ENCODE results near the gene SRSF8.
A peak's percentile ranks its signal among the peaks of the same experiment; 100 is the strongest.
"Not testable (repeated sequence)": the region's sequence is repeated elsewhere in the genome, so short reads cannot be mapped to it uniquely, and the experiment has no call there.

Gene SRSF8

GRCh38 chr11:95103701-95104100, 37.0 kb downstream of the SRSF8 start:
- H3K36me3 ChIP-seq = peaks cover 65% of the 10 kb centered on the region
- peaks cover 69% of the 10 kb centered on the region for H4K20me1 ChIP-seq
- H3K9me3 ChIP-seq = no peaks in the 10 kb centered on the region; the same call in 1 of the 2 replicates
- H3K9ac ChIP-seq = no peak overlapping the region
- H3K27me3 ChIP-seq = no peaks in the 10 kb centered on the region
- H3K4me2 ChIP-seq = peak overlapping the region; percentile 33; the same call in 1 of the 2 replicates
- H3K4me3 ChIP-seq = no peak overlapping the region
- peaks cover 99% of the 10 kb centered on the region for H3K4me1 ChIP-seq
- no peak for TF ChIP-seq Cebpa-rat (IDR thresholded peaks at IDR 0.05)
- H3K27ac ChIP-seq = peak overlapping the region; percentile 40; the same call in 1 of the 2 replicates

- peak overlapping the region; percentile 40; the same call in 1 of the 2 replicates for H3K27ac ChIP-seq
- peaks cover 65% of the 10 kb centered on the region for H3K36me3 ChIP-seq
- H3K9ac ChIP-seq = no peak overlapping the region
- peaks cover 99% of the 10 kb centered on the region for H3K4me1 ChIP-seq
- no peaks in the 10 kb centered on the region for H3K27me3 ChIP-seq
- TF ChIP-seq Cebpa-rat (IDR thresholded peaks at IDR 0.05) = no peak
- no peak overlapping the region for H3K4me3 ChIP-seq
- H4K20me1 ChIP-seq = peaks cover 75% of the 10 kb centered on the region
- no peaks in the 10 kb centered on the region; the same call in 1 of the 2 replicates for H3K9me3 ChIP-seq
- H3K4me2 ChIP-seq = peak overlapping the region; percentile 33; the same call in 1 of the 2 replicates
Observed at GRCh38 chr11:95104121-95104830, 37.6 kb downstream of the SRSF8 start.

GRCh38 chr11:95104856-95105255, 38.1 kb downstream of the SRSF8 start:
- Histone ChIP-seq H3K9me3 (no peaks in the 10 kb centered on the region; the same call in 1 of the 2 replicates), H3K4me1 (peaks cover 99% of the 10 kb centered on the region), H3K4me2 (peak overlapping the region; percentile 33; the same call in 1 of the 2 replicates), H3K4me3 (no peak overlapping the region), H3K27ac (peak overlapping the region; percentile 40; the same call in 1 of the 2 replicates), H3K27me3 (no peaks in the 10 kb centered on the region), H4K20me1 (peaks cover 81% of the 10 kb centered on the region), H3K36me3 (peaks cover 65% of the 10 kb centered on the region), H3K9ac (no peak overlapping the region)
- no peak for TF ChIP-seq Cebpa-rat (IDR thresholded peaks at IDR 0.05)

- Histone ChIP-seq H3K9ac (peak overlapping the region; percentile 42), H4K20me1 (peaks cover 100% of the 10 kb centered on the region)
Observed at GRCh38 chr11:95108159-95108611, 41.5 kb downstream of the SRSF8 start.

GRCh38 chr11:95108671-95109551, 42.2 kb downstream of the SRSF8 start:
- Histone ChIP-seq H3K27ac (peak overlapping the region; percentile 59), H3K4me3 (peak overlapping the region; percentile 19; the same call in 1 of the 2 replicates), H4K20me1 (peaks cover 100% of the 10 kb centered on the region), H3K4me1 (peaks cover 72% of the 10 kb centered on the region), H3K9me3 (peaks cover 19% of the 10 kb centered on the region), H3K9ac (peak overlapping the region; percentile 42; the same call in 1 of the 2 replicates), H3K36me3 (peaks cover 72% of the 10 kb centered on the region), H3K4me2 (peak overlapping the region; percentile 83), H3K27me3 (no peaks in the 10 kb centered on the region)
- no peak for TF ChIP-seq Cebpa-rat (IDR thresholded peaks at IDR 0.05)

More at GRCh38 chr11:95108159-95108611, 41.5 kb downstream of the SRSF8 start:
- peak overlapping the region; percentile 19 for H3K4me3 ChIP-seq
- no peaks in the 10 kb centered on the region for H3K27me3 ChIP-seq
- peaks cover 79% of the 10 kb centered on the region for H3K4me1 ChIP-seq
- no peak for TF ChIP-seq Cebpa-rat (IDR thresholded peaks at IDR 0.05)
- peak overlapping the region; percentile 59 for H3K27ac ChIP-seq
- peaks cover 12% of the 10 kb centered on the region for H3K9me3 ChIP-seq
- peak overlapping the region; percentile 83 for H3K4me2 ChIP-seq
- H3K36me3 ChIP-seq = peaks cover 72% of the 10 kb centered on the region

GRCh38 chr11:95111471-95111870, 44.8 kb downstream of the SRSF8 start:
- peaks cover 100% of the 10 kb centered on the region for H4K20me1 ChIP-seq
- H3K4me2 ChIP-seq, H3K27ac ChIP-seq, H3K4me3 ChIP-seq, H3K9ac ChIP-seq, H3K27me3 ChIP-seq: not testable (repeated sequence)
- H3K4me1 ChIP-seq = peaks cover 47% of the 10 kb centered on the region
- H3K9me3 ChIP-seq = peaks cover 27% of the 10 kb centered on the region
- peaks cover 53% of the 10 kb centered on the region for H3K36me3 ChIP-seq

GRCh38 chr11:95111923-95112540, 45.3 kb downstream of the SRSF8 start:
- Histone ChIP-seq H4K20me1 (peaks cover 100% of the 10 kb centered on the region), H3K27ac (no peak overlapping the region), H3K36me3 (peaks cover 53% of the 10 kb centered on the region), H3K9me3 (peaks cover 29% of the 10 kb centered on the region), H3K4me2 (no peak overlapping the region), H3K9ac (no peak overlapping the region), H3K4me1 (peaks cover 42% of the 10 kb centered on the region), H3K4me3 (no peak overlapping the region), H3K27me3 (no peaks in the 10 kb centered on the region)
- no peak for TF ChIP-seq Cebpa-rat (IDR thresholded peaks at IDR 0.05)

- Histone ChIP-seq H3K4me2 (no peak overlapping the region), H3K4me3 (no peak overlapping the region), H3K36me3 (peaks cover 54% of the 10 kb centered on the region), H3K27ac (no peak overlapping the region), H3K9me3 (peaks cover 39% of the 10 kb centered on the region), H3K4me1 (peaks cover 32% of the 10 kb centered on the region), H3K27me3 (no peaks in the 10 kb centered on the region), H4K20me1 (peaks cover 100% of the 10 kb centered on the region), H3K9ac (no peak overlapping the region)
- no peak for TF ChIP-seq Cebpa-rat (IDR thresholded peaks at IDR 0.05)
Observed at GRCh38 chr11:95115597-95115996, 48.9 kb downstream of the SRSF8 start.

- H3K4me1 ChIP-seq = peaks cover 40% of the 10 kb centered on the region
- peaks cover 25% of the 10 kb centered on the region for H3K36me3 ChIP-seq
- no peak for TF ChIP-seq Cebpa-rat (IDR thresholded peaks at IDR 0.05)
- H3K9me3 ChIP-seq = peaks cover 15% of the 10 kb centered on the region
- H3K27ac ChIP-seq = no peak overlapping the region
- no peaks in the 10 kb centered on the region for H3K27me3 ChIP-seq
- H3K9ac ChIP-seq = no peak overlapping the region
- no peak overlapping the region for H3K4me3 ChIP-seq
- H4K20me1 ChIP-seq = peaks cover 97% of the 10 kb centered on the region
- H3K4me2 ChIP-seq = peak overlapping the region; percentile 15; the same call in 1 of the 2 replicates
Observed at GRCh38 chr11:95119361-95120060, 52.8 kb downstream of the SRSF8 start.
